Activated CD8-positive, alpha-beta T cell treated with anti-CD3 and anti-CD28 coated beads for 36 hours (primary cell): ENCODE results near the gene LRP3. TPM values are rescaled to one million over a fixed set of nuclear protein-coding genes. Genes with fewer than 3 reads are reported as not detected.

Experiments used
- ATAC-seq: fragments of 200-7000 bp; cut with Tn5 transposase; one replicate; pipeline ENCODE4 v1.10.0; 2021; ENCODE audit warnings: mild to moderate bottlenecking, moderate library complexity
- CTCF ChIA-PET: fragments of 350-600 bp; sonication (Branson Sonifier 250); formaldehyde crosslinking; loops from one replicate; lab custom pipeline; 2021; ENCODE audit warnings: antibody characterized with exemption; lab: Charles Lee
- POLR2A ChIA-PET: fragments of 350-600 bp; sonication (Branson Sonifier 250); formaldehyde crosslinking; loops from one replicate; lab custom pipeline; 2021; ENCODE audit warnings: antibody characterized with exemption; lab: Charles Lee
- DNase-seq: peaks from one replicate; pipeline ENCODE4 v3.0.0-alpha.2; 2020
- H3K27ac Mint-ChIP-seq: one replicate; pipeline ENCODE4 v1.8.0; 2021; ENCODE audit warnings: mild to moderate bottlenecking, mixed read lengths
- H3K27me3 Mint-ChIP-seq: one replicate; pipeline ENCODE4 v1.8.0; 2021; ENCODE audit warnings: mixed read lengths
- H3K36me3 Mint-ChIP-seq: one replicate; pipeline ENCODE4 v1.8.0; 2021; ENCODE audit warnings: low read depth, mixed read lengths
- H3K4me1 Mint-ChIP-seq: one replicate; pipeline ENCODE4 v1.8.0; 2021; ENCODE audit warnings: low read depth, mixed read lengths
- H3K4me3 Mint-ChIP-seq: one replicate; pipeline ENCODE4 v1.8.0; 2021; ENCODE audit warnings: mild to moderate bottlenecking, moderate library complexity, mixed read lengths
- H3K9me3 Mint-ChIP-seq: one replicate; pipeline ENCODE4 v1.8.0; 2021; ENCODE audit warnings: mixed read lengths
- CTCF ChIP-seq: fragments of 200-600 bp; IDR thresholded peaks from one replicate; pipeline ENCODE4 v1.8.0; 2022; ENCODE audit warnings: antibody characterized with exemption, mild to moderate bottlenecking
- intact Hi-C: fragments of 100-400 bp; cut with micrococcal nuclease; formaldehyde crosslinking; loops from one replicate; pipeline ENCODE4 v1.10.0; 2022
- total RNA-seq, 2 experiments: library from RNA; stranded (reverse); gene quantifications; one replicate each; pipeline ENCODE4 v1.2.3, GENCODE V29; 2021

The LRP3 gene
- total RNA-seq, 2 experiments from 2014 or later: 0.27 to 0.31 TPM

GRCh38 chr19:33256261-33256660 is 62.1 kb downstream of the LRP3 start:
- ATAC-seq (no peak), DNase-seq (no peak)
- TF ChIP-seq CTCF: no peak
- peaks cover 4% of the 10 kb centered on the region for H3K9me3 Mint-ChIP-seq
- ChIA-PET CTCF (interaction anchor here (0.8 kb wide), 1 partner anchor 116 kb away, joined by 3 read pairs; no protein-coding TSS in a partner anchor), POLR2A (interaction anchor here (2.0 kb wide), 1 partner anchor 12 kb away, joined by 4 read pairs; no protein-coding TSS in a partner anchor)
- peaks cover 9% of the 10 kb centered on the region for H3K27me3 Mint-ChIP-seq
- H3K27ac Mint-ChIP-seq: no peak overlapping the region
- intact Hi-C loops: no loop called here
- H3K4me3 Mint-ChIP-seq: no peak overlapping the region
- peaks cover 8% of the 10 kb centered on the region for H3K4me1 Mint-ChIP-seq
- H3K36me3 Mint-ChIP-seq: no peaks in the 10 kb centered on the region

GRCh38 chr19:33257828-33258227 is 63.7 kb downstream of the LRP3 start:
- ATAC-seq (no peak), DNase-seq (no peak)
- Mint-ChIP-seq H3K4me1 (peaks cover 14% of the 10 kb centered on the region), H3K9me3 (peaks cover 4% of the 10 kb centered on the region), H3K36me3 (no peaks in the 10 kb centered on the region), H3K4me3 (no peak overlapping the region), H3K27me3 (peaks cover 15% of the 10 kb centered on the region), H3K27ac (no peak overlapping the region)
- intact Hi-C loops: no loop called here
- TF ChIP-seq CTCF: no peak
- CTCF ChIA-PET: interaction anchor here (1.4 to 1.6 kb wide), 2 partner anchors 22 to 158 kb away, joined by 3 to 6 read pairs; no protein-coding TSS in a partner anchor
- POLR2A ChIA-PET: no interaction called here

Other genes starting within 250 kb of the LRP3 start
- gene CEP89, start 222.4 kb upstream of the LRP3 start, total RNA-seq: 10 to 100 TPM; 10.3 to 12.1 TPM
- 1 to 10 TPM; 6.7 to 8.2 TPM for gene FAAP24, start 222.1 kb upstream of the LRP3 start, total RNA-seq
- gene RHPN2, start 129.4 kb upstream of the LRP3 start, total RNA-seq: 1 to 10 TPM; 4.9 to 5.3 TPM
- 1 to 10 TPM; 8.7 to 9.6 TPM for gene GPATCH1, start 113.1 kb upstream of the LRP3 start, total RNA-seq
- gene WDR88, start 62.2 kb upstream of the LRP3 start, total RNA-seq: not detected
- gene SLC7A10, start 31.5 kb downstream of the LRP3 start, total RNA-seq: not detected
- under 1 TPM; 0.34 to 0.45 TPM for gene CEBPA, start 108.2 kb downstream of the LRP3 start, total RNA-seq
- gene CEBPG, start 179.4 kb downstream of the LRP3 start, total RNA-seq: 10 to 100 TPM; 28.3 to 30.1 TPM